PC-9 (cell line): ENCODE results near the gene LIPI.

ENCODE experiments used
- EZH2 ChIP-seq: fragments of 200-600 bp; sonication (generic); IDR thresholded peaks from 2 replicates; pipeline ENCODE4 v1.8.0; 2017; ENCODE audit warnings: antibody characterized with exemption, low read depth
- TF ChIP-seq, protein P1 (sequence below): fragments of 200-600 bp; sonication (generic); conservative IDR thresholded peaks from 2 replicates; pipeline ENCODE4 v1.6.1; 2017; ENCODE audit warnings: mixed run types, antibody characterized with exemption, mild to moderate bottlenecking, moderate library complexity

DNA sequence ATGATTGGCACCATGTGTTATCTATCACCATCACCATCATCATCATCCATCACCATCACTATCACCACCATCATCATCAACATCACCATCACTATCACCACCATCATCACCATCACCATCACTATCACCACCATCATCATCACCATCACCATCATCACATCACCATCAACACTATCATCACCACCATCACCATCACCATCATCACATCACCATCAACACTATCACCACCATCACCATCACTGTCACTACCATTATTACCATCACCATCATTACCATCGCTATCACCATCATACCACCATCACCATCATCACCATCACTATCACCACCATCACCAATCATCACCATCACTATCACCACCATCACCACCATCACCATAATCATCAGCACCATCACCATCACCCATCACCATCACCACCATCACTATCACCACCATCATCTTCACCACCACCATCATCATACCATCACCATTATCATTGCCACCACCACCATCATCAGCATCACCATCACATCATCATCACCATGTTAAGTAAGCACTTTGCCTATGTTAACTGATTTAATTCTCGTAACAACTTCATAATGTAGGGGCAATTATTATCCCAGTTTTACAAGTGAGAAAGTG is 112.8 kb downstream of the LIPI start:
- TF ChIP-seq, protein P1, sequence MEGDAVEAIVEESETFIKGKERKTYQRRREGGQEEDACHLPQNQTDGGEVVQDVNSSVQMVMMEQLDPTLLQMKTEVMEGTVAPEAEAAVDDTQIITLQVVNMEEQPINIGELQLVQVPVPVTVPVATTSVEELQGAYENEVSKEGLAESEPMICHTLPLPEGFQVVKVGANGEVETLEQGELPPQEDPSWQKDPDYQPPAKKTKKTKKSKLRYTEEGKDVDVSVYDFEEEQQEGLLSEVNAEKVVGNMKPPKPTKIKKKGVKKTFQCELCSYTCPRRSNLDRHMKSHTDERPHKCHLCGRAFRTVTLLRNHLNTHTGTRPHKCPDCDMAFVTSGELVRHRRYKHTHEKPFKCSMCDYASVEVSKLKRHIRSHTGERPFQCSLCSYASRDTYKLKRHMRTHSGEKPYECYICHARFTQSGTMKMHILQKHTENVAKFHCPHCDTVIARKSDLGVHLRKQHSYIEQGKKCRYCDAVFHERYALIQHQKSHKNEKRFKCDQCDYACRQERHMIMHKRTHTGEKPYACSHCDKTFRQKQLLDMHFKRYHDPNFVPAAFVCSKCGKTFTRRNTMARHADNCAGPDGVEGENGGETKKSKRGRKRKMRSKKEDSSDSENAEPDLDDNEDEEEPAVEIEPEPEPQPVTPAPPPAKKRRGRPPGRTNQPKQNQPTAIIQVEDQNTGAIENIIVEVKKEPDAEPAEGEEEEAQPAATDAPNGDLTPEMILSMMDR: no peak
- TF ChIP-seq EZH2: no peak
